SKM-1 treated with dmso at 0.1 percent for 144 hours (cell line): ENCODE results near the gene ADRA2B.
"Not testable (repeated sequence)": the region's sequence is repeated elsewhere in the genome, so short reads cannot be mapped to it uniquely, and the experiment has no call there.

ENCODE experiments used
- DNase-seq: peaks from one replicate; lab custom pipeline; 2025; ENCODE audit not compliant: unreplicated experiment; lab: John Stamatoyannopoulos, UW

The ADRA2B gene

DNA sequence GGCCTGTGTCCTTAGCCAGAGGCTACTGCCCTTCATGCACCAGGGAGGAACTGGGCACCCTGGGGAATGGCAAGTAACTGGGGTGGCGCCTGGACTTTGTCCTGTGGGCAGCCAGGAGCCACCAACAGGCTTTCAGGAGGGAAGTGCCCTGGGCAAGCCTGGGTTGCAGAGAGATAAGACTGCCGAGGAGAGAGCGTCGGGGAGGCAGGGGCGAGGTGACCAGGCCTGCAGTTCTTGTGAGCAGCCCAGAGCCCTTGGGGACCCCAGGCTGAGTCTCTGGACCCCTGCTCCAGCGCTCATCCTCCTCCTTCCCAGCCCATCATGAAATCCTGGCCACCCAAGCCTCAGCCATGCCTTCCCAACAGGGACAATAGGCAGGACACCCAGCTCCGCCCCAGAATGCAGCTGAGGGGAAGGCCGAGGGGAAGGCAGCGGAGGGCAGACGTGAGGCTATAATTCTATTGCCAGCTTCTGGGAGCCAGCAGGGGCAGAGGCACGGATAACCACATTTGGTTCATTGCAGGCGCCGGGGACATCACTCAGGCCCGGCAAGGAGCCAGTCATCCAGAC is 25.1 kb downstream of the ADRA2B start:
- no peak for DNase-seq

DNA sequence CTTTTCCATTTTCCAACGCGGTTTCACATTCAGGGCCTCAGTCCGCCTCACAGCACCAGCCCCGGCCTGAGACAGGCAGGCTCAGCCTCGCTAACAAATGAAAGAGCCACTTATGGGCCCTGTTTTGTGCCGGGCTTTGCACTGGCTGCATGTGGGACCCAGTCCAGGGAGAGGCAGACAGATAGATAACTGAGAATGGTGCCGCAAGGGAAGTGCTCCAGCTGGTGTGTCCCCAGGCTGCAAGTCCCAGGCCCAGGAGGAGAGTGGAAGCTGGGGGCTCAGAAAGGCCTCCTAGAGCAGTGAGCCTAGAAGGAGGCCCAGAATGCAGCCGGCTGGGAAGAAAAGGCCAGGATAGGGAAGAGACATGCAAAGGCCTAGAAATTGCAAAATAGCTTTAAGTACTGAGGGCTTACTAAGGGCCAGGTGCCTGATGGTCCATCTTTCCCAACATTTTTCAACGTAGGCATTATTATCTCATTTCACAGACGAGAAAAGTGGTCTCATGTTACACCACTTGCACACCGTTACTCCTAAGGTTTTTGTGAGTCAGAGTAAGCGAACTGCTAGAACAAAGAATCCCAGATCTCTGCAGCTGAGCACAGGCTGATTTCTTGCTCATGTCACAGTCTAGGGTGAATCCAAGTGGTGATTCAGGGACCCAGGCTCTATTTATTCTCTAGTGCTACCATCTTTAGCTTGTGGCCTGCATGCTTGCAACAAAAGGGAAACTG is 26.0 kb downstream of the ADRA2B start:
- DNase-seq, result no peak

DNA sequence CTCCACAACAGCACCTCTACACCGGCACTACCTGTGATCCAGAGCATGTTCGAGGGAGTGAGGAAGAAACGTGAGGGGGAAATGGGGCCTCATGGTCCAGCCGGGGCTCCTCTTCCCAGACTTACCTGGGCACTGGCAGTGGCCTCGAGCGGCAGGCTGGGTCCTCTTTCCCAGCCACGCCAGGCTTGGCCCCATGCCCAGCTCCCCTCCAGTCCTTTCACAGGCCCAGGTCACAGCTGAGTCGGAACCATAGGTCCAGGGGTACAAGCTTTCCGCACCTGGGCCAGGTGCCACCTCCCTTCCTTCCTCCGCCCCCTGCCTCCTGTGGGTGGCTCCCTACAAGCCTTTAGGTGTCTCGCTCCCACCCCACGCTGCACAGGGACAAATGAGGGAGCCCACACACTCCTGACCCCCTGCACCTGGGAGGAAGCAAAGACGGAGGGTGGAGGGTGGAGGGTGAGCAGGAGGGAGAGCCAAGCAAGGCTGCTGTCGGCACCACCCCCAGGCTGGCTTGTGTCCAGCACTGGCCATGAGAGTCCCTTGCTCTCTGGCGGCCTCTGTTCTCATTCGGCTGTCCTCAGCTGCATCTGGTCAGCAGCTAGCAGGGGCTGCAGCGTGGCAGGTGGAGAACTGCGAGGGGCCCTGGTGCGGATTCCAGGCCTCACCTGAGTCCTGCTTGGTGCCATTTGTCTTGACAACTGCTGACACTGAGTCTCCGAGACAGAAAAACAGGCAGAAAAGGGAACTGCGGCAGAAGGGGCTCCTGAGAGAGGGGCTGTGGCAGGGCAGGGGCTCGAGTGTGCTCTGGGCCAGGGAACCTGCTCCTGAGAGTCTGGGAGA is 26.8 kb downstream of the ADRA2B start:
- no peak for DNase-seq

DNA sequence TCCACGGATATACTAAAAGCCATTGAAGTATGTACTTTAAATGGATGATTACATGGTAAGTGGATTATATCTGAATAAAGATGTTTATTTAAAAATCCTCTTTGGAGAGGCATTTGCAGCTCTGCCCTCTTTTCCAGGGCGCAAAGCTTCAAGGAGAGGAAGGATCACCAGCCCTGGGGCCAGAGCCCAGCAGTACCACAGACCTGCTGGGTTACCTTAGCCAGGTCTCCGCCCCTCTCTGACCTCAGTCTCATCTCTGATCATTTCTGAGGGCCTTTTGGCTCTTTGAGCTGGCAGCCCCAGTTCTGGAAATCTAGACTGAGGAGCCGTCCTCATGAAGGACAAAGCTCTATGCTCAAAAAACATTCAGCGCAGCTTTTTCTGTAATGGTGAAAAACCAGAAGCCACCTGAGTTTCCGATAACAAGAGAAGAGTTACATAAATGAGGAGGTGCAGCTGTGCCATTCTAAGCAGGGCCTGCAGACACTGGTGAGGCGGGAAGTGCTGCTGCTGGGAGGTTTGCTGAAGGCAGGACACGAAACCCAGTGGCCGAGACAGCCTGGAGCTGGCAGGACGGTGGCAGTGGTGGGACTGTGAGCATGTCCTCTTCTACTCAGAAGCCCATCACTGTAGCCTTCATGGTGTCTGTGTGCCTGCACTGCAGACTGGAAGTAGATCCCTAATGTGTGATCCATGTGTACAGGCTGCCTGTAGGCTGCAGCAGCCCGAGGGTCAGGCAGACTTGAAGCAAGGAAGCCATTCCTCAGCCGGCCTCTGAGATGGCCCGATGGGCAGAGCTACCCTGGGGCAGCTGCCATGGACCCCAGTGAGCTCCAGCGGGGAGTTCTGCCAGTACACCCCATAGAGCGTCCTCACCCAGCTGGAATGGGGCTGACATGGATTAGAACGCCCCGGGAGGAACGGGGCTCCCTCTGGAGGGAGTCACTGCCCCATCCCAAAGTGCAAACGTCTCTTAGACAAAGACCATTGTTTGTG is 27.7 kb downstream of the ADRA2B start:
- DNase-seq, result no peak

DNA sequence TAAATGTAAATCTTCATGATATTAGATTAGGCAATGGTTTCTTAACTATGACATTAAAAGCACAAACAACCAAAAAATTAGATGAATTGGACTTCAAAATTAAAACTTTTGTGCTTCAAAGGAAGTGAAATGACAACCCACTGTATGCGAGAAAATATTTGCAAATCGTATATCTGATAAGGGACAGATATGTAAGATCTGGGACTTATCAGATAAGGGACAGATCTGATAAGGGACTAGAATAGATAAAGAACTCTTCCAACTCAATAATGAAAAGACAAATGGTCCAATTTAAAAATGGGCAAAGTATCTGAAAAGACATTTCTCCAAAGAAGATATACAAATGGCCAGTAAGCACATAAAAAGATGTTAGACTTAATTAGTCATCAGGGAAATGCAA is 29.2 kb downstream of the ADRA2B start:
- DNase-seq, result no peak

DNA sequence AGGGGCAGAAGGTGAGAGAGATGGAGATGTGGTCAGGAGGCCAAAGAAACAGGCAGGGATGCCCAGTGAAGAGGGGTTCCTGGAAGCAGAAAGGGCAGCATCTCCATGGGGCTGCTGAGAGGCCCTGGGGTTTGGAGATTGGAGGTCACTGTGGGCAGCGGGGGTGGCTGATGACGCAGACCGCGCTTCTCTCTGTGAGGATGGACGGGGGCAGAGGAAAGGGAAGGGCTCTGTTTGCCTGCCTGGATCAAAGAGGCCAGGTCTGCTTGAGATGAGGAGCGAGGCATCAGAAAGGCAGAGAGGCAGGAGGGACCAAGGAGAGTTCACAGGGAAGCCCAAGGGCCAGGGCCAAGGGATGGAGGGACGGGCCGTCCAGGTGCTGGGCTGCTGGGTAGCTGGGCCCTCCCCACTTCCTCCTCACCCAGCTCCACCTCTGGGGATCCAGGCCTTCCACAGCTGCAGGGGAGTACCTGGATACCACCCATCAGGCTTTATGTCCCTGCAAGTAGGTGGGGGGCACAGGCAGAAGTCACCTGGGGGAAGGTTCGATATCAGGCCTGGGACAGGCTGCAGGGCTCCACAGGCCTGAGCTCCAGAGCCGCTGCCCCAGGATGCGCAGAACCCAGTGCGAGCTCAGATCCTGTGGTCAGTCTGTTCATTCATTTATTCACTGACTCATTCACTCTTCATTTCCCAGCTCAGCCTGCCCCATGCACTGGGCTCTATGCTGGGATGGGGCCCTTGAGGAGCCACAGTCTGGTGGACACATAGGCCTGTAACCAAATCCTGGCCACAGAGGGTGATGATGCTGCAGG is 30.6 kb downstream of the ADRA2B start:
- DNase-seq, result no peak

DNA sequence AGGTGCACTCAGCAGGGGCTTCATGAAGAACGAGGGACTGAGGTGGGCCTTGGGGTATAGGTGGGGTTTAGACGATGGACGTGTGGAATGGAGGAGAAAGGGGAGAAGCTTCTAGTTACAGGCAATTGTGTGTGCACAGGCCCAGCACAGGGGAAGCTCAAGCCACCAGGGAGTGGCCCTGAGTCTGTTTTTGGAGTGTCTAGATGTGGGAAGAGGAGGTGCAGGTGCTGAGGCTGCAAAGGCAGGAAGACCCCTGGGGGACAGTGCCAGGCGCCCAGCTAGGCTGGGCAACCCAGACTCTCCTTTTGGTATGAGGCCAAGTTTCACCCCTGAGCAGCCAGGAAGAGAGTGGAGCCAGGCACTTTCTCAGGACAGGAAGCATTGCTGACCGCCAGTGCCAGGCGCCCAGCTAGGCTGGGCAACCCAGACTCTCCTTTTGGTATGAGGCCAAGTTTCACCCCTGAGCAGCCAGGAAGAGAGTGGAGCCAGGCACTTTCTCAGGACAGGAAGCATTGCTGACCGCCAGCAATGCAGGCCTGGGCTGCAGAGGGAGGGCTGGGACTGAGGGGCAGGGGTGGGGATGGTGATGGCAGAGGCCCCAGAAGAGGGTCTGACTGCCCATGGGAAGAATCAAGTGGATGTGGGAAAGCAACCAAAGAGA is 31.4 kb downstream of the ADRA2B start:
- not testable (repeated sequence) for DNase-seq

DNA sequence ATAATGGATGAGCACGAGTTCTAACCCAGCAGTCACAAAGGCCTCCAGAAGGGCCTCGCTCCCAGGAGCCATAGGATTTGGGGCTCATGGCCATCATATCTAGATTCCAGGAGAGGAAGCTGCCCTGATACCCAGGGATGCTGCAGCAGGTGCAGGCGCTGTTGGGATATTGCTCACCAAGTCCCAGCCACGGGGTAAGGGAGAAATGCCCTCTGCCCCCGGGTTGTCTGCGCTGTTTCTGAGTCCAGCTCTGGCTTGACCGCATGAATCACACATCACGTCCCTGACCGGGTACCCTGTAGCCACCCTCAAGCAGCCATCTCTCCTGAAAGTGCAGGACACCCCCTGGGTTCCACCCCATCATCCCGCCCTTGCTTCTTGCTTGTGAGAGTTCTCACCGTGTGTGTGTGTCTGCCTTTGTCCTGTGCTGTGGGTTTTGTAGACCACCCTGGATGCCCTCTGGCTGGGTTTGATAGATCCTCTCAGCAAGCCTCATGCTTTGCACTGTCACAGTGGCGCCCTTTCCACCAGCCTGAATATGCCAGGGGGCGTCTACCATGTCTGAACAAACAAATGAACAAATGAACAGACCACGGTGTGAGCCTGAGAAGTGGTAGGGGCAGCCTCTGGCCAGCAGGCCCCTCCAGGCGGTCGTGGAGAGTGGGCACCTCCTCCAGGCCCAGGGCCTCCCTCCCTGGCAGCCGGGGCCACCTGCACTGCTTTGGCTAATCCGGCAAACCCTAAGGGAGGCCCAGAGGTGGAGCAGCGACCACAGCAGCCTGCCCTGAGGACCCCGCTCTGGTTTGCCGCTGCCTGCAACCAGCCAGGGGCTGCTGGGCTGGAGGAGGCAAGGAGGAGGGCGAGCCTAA is 32.1 kb downstream of the ADRA2B start:
- DNase-seq, result no peak

DNA sequence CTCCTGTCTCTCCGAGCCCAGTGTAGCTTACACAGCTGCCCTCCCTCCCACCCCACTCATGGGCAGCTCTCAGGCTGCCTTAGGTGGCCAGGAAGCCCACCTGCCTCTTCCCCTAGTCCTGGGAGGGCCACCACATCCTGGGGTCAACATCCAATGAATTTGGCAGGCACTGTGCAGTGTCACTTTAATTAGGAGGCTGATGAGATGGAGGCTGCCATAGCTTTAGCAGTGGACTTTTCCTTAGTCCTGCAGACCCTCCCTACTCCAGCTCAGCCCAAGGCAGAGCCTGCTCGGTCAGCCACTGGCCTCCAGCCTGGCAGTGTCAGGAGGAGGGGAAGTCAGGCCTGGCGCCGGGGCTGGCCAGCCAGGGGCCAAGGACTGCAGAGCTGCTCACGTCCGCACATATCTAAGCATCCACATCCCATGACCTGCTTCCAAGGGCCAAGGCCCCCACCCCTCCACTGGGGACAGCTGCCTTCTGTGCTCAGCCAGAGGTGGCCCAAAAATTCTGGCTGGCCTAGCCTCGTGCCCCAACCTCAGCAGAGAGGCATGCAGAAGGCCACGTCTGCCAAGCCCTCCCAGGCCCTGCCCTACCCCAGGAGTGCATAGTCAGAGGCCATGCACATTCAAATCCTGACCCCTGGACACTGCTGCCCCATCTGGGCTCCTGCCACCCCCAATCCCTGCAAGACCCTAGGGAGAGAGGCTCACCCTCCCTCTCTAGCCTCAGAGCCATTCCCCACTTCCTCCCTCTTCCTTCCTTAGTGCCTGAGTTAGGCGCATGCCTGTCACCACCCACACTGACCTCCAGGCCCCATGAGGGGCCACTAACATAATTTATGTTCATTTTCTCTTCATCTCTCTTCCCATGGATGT is 33.1 kb downstream of the ADRA2B start:
- no peak for DNase-seq

DNA sequence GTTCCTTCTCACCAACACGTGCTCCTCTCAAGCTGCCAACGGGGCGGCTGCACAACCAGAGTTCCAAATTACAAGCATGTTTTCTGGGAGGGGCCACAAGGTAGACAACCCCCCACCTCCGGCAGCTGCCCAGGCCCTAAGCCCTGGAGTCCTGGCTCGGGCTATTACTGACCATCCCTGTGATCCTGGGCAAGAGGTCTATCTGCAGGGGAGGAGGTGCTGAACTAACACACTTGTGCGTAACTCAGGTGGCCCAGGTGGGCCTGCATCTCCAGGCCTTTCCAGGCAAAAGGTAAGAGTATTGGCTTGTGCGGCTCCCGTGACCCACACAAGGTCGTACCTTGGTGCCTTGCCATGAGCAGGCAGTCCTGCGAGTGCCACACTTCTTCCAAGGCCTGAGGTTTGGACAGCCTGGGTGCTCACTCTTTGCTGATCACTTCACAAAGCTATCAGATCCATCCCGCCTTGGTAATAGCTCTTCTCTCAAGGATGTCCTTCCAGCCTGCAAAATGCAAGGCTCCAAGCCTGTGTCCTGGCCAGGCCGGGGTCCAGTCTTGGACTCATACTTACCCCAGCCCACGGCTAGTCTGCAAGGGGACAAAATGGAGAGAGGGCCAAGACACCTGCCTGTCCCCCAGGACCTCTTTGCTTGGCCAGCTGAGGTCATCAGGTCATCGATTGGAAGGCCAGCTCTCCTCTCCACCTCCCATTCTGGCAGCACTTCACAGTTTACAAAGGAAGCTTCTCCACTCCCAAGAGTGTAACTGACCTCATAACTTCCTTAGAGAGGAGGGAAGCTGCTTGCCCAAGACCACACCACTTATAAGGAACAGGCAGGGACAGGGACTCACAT is 33.9 kb downstream of the ADRA2B start:
- peak; percentile 65 for DNase-seq

DNA sequence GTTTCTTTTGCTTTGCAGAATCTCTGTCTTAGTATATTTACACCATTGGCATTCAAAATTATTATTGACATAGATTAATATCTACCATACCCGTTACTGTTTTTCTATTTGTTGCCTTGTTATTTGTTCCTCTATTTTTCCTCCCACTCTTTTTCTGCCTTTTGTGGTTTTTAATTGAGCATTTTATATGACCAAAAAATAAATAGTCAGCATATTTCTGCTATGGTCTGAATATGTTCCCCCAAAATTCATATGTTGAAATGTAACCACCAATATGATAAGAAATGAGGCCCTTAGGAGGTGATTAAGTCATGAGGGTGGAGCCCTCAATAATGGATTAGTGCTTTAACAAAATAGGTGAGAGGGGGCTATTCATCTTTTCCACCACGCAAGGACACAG is 35.3 kb downstream of the ADRA2B start:
- no peak for DNase-seq

DNA sequence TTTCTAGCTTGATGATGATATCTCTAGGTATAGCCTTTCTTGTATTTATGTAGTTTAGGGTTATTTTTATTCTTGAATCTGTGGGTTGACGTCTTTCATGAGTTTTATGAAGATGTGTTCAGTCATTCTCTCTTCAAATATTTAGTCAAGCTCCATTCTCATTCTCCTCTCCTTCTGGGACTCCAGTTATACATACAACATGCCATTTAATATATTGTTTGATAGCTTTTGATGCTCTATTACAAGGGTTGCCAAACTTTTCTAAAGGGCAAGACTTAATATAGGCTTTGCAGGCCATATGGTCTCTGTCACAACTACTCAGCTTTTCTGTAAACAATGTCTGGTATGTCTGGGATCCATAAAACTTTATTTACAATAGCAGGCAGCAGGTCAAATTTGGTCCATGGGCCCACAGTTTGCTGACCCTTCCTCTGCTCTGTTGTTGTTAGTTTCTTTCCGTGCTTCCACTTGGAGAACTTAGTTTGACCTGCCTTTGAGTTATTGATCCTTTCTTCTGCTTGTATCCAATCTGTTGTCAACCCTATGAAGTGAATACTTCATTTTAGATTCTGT is 41.1 kb downstream of the ADRA2B start:
- no peak for DNase-seq

DNA sequence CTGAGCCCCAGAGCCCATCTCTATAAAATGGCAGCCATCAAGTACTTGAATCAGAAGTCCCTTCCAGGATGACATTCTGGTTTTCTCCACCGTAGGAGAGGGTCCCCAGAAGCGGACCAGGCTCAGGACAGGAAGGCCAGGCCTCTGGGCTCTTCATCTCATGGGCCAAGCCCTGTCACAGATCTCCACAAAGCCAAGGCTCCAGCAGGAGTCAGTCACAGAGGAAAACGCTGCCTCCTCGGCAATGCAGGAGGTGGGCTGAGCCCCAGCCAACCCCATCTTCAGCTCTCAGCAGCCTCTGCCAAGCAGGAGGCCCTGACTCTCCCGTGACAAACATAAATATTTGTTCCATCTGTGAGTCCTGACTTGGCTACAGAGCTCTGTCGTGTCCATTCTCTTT is 42.2 kb downstream of the ADRA2B start:
- no peak for DNase-seq

DNA sequence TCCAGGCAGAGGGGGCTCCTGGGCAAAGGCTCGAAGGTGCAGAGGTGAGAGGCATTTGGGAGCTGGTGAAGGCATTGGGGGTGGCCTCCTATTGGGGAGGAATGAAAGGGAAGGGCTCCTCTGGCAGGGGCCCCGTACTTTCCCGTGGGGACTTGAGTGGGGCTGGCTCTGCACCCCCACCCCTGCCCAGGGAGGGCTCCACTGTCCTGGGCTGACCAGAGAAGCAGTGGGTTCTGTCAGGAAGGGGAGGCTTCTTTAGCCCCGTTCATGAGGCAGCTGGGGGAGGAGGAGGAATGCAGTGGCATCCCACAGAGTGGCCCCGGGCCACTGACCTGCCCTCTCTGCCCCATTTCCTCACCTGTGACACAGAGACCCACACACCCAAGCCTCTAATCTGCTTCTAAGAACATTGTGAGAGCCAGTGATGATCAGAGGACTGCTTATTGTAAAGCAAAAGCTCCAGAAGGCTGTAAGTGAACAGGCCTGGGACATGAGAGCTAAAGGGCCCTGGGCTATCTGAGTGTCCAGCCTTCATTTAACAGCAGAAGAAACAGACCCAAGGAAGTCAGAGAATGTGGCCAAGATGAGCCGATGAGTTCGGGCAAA is 43.1 kb downstream of the ADRA2B start:
- DNase-seq, result no peak

DNA sequence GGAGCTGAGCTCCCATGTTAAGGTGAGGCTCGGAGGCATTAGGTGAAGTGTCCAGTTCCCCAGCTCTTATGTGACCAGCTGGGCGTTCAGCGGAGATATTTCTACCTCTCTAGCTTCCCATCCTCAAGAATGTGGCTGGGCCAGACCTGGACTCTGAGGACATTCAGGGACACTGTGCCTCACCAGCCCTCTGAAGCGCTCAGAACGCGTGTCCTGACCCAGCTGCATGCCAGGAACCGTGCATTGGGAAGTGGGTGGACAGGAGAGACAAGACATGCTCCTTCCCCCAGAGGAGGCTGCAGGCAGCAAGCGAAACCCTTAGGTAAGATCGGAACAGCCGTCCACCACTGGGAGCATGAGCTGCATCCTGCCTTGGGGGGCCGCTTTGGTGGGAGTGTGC is 43.6 kb downstream of the ADRA2B start:
- no peak for DNase-seq

DNA sequence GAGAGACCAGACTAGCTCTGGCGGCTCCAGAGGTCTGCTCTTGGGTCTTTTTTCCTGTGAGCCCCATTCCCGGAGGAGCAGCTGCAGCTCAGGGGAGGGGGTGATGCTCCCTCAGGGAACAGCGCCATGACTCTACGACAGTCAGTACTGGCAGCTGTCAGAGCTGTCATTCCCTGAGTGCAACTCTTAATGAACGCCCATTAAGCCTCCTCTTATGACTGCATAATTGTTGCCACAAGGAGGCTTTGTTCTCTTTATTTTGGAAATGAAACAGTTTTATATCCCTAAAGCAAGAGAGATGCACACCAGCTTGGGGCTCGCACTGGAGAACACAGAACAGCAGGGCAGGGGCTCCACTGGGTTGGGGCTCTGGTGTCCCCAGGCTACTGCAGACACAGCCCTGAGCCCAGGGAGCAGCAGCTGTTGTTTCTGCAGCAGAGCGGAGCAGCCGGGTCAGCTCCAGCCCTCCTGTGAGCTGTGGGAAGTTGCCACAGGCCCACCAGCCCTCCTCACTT is 44.3 kb downstream of the ADRA2B start:
- not testable (repeated sequence) for DNase-seq
